Amniotic stem cell (primary cell): ENCODE data around the gene RALGAPB.
"Not testable (repeated sequence)": the region's sequence is repeated elsewhere in the genome, so short reads cannot be mapped to it uniquely, and the experiment has no call there.

Experiments
- DNase-seq: peaks from one replicate; lab custom pipeline; 2025; lab: John Stamatoyannopoulos, UW

RALGAPB gene

GRCh38 chr20:38447251-38447661, 25.4 kb upstream of the RALGAPB start:
- no peak for DNase-seq

GRCh38 chr20:38447931-38448675, 24.5 kb upstream of the RALGAPB start:
- no peak for DNase-seq

GRCh38 chr20:38449046-38449445, 23.6 kb upstream of the RALGAPB start:
- no peak for DNase-seq

GRCh38 chr20:38450412-38450975, 22.1 kb upstream of the RALGAPB start:
- no peak for DNase-seq

GRCh38 chr20:38452880-38453624, 19.6 kb upstream of the RALGAPB start:
- DNase-seq, result no peak

- no peak for DNase-seq
These were observed 18.7 kb upstream of the RALGAPB start for GRCh38 chr20:38453941-38454340.

- no peak for DNase-seq
These were observed 17.8 kb upstream of the RALGAPB start for GRCh38 chr20:38454556-38455473.

- no peak for DNase-seq
These were observed 14.3 kb upstream of the RALGAPB start for GRCh38 chr20:38458314-38458713.

- DNase-seq, result no peak
These were observed 12.5 kb upstream of the RALGAPB start for GRCh38 chr20:38460040-38460623.

GRCh38 chr20:38460631-38461030, 12.0 kb upstream of the RALGAPB start:
- not testable (repeated sequence) for DNase-seq

- DNase-seq, result not testable (repeated sequence)
These were observed 11.5 kb upstream of the RALGAPB start for GRCh38 chr20:38461167-38461566.

GRCh38 chr20:38461569-38461968, 11.1 kb upstream of the RALGAPB start:
- DNase-seq, result not testable (repeated sequence)

- no peak for DNase-seq
These were observed 6.5 kb upstream of the RALGAPB start for GRCh38 chr20:38466171-38466570.

- DNase-seq, result no peak
These were observed 5.7 kb upstream of the RALGAPB start for GRCh38 chr20:38466983-38467382.

GRCh38 chr20:38471245-38471644, 1.4 kb upstream of the RALGAPB start:
- DNase-seq, result no peak

GRCh38 chr20:38471987-38472512, 593 bp upstream of the RALGAPB start:
- DNase-seq, result no peak

GRCh38 chr20:38473367-38473795, 738 bp downstream of the RALGAPB start:
- DNase-seq, result no peak

GRCh38 chr20:38477747-38478146, 5.1 kb downstream of the RALGAPB start:
- no peak for DNase-seq

GRCh38 chr20:38479596-38479995, 7.0 kb downstream of the RALGAPB start:
- no peak for DNase-seq

- no peak for DNase-seq
These were observed 12.4 kb downstream of the RALGAPB start for GRCh38 chr20:38485041-38485440.

GRCh38 chr20:38489181-38489580, 16.5 kb downstream of the RALGAPB start:
- no peak for DNase-seq
